ENCODE results near the gene WFDC2. TPM values are rescaled to one million over a fixed set of nuclear protein-coding genes. Genes with fewer than 3 reads are reported as not detected.
A peak's percentile ranks its signal among the peaks of the same experiment; 100 is the strongest.

Gene WFDC2
- total and polyA plus RNA-seq, 7 donors: 0.22 to 0.74 (median 0.38) TPM; not detected in 3

GRCh38 chr20:45448270-45448669 lies 21.3 kb upstream of the WFDC2 start:
- WGBS, 3 donors: 60 to 67% (median 62%) methylated on average over 6 of the region's 6 CpGs
- DNase-seq (no peak), ATAC-seq (no peak)
- Histone ChIP-seq H3K36me3 (ENCODE audit: insufficient read depth in 1 of 2, low read depth in 1 of 2) (no peaks in the 10 kb centered on the region), H3K27me3 (ENCODE audit: insufficient read depth in 3 of 3, low read length in 2 of 3) (peaks cover 0 to 5% (median 0%) of the 10 kb centered on the region in 3 donors), H3K9me3 (no peaks in the 10 kb centered on the region), H3K27ac (no peak overlapping the region), H3K4me3 (no peak overlapping the region), H3K4me1 (no peaks in the 10 kb centered on the region)
- no peak for TF ChIP-seq CTCF (IDR thresholded peaks at IDR 0.05)
- intact Hi-C loops (cut with DNase I): loop anchor here in 1 of 2 donors (10.0 kb wide), 1 partner anchor 327 kb away; no protein-coding TSS in a partner anchor

- Histone ChIP-seq H3K27me3 (ENCODE audit: insufficient read depth in 3 of 3, low read length in 2 of 3) (no peaks in the 10 kb centered on the region), H3K4me3 (no peak overlapping the region), H3K4me1 (no peaks in the 10 kb centered on the region), H3K27ac (no peak overlapping the region), H3K9me3 (no peaks in the 10 kb centered on the region), H3K36me3 (ENCODE audit: insufficient read depth in 1 of 2, low read depth in 1 of 2) (no peaks in the 10 kb centered on the region)
- peak in 2 of 4 donors; percentile 19 to 35 for ATAC-seq
- no peak for TF ChIP-seq CTCF (IDR thresholded peaks at IDR 0.05)
- DNase-seq: no peak
- intact Hi-C loops (cut with DNase I): loop anchor here in 1 of 2 donors (10.0 kb wide), 1 partner anchor 325 kb away; no protein-coding TSS in a partner anchor
- WGBS, 3 donors: 41 to 70% (median 43%) methylated on average over 3 of the region's 3 CpGs
Measured at GRCh38 chr20:45449528-45449927, 20.0 kb upstream of the WFDC2 start.

- Histone ChIP-seq H3K4me1 (no peaks in the 10 kb centered on the region), H3K27ac (no peak overlapping the region), H3K27me3 (ENCODE audit: insufficient read depth in 3 of 3, low read length in 2 of 3) (no peaks in the 10 kb centered on the region), H3K9me3 (no peaks in the 10 kb centered on the region), H3K4me3 (no peak overlapping the region), H3K36me3 (ENCODE audit: insufficient read depth in 1 of 2, low read depth in 1 of 2) (no peaks in the 10 kb centered on the region)
- ATAC-seq (peak in 2 of 4 donors; percentile 44 to 54), DNase-seq (no peak)
- WGBS, 3 donors: 56 to 64% (median 62%) methylated on average over 5 of the region's 5 CpGs
- peak; percentile 53 for TF ChIP-seq CTCF (IDR thresholded peaks at IDR 0.05)
- intact Hi-C loops (cut with DNase I): no loop called here
Measured at GRCh38 chr20:45450097-45450818, 19.3 kb upstream of the WFDC2 start.

- Histone ChIP-seq H3K27me3 (ENCODE audit: insufficient read depth in 3 of 3, low read length in 2 of 3) (no peaks in the 10 kb centered on the region), H3K4me3 (no peak overlapping the region), H3K27ac (no peak overlapping the region), H3K4me1 (no peaks in the 10 kb centered on the region), H3K9me3 (no peaks in the 10 kb centered on the region), H3K36me3 (ENCODE audit: insufficient read depth in 1 of 2, low read depth in 1 of 2) (no peaks in the 10 kb centered on the region)
- ATAC-seq (no peak), DNase-seq (no peak)
- no peak for TF ChIP-seq CTCF (IDR thresholded peaks at IDR 0.05)
- intact Hi-C loops (cut with DNase I): no loop called here
- 67 to 72% (median 71%) methylated on average over 4 of the region's 4 CpGs for WGBS, 3 donors
Measured at GRCh38 chr20:45452238-45452637, 17.3 kb upstream of the WFDC2 start.
